Psoas muscle (tissue), 8 donors: ENCODE measurements around the gene AGPAT4. TPM values are rescaled to one million over a fixed set of nuclear protein-coding genes. Genes with fewer than 3 reads are reported as not detected.
"Not testable (repeated sequence)": the region's sequence is repeated elsewhere in the genome, so short reads cannot be mapped to it uniquely, and the experiment has no call there.

Experiments
- ATAC-seq, 4 donors: fragments of 200-7000 bp; cut with Tn5 transposase; one replicate each; pipeline ENCODE4 v1.9.1; 2020; ENCODE audit warnings: moderate library complexity in 3 of 4, mild to moderate bottlenecking in 2 of 4
- DNase-seq, 2 donors: peaks; one replicate each; pipeline ENCODE4 v3.0.0-alpha.2; 2020
- H3K27ac ChIP-seq: fragments of 200-600 bp; one replicate; pipeline ENCODE4 v1.8.0; 2022
- H3K27me3 ChIP-seq, 3 donors: fragments of 200-600 bp in 1 of 3; one replicate each; pipeline versions ENCODE4 v1.6.1 to v1.8.0; 2013 to 2022; ENCODE audit warnings: low read length in 2 of 3, mild to moderate bottlenecking in 2 of 3, moderate library complexity in 1 of 3; ENCODE audit not compliant: insufficient read depth in 3 of 3
- H3K36me3 ChIP-seq, 2 donors: fragments of 200-600 bp in 1 of 2; one replicate each; pipeline versions ENCODE4 v1.6.1 to v1.8.0; 2013 to 2022; ENCODE audit warnings: low read depth in 1 of 2, mild to moderate bottlenecking in 1 of 2, moderate library complexity in 1 of 2; ENCODE audit not compliant: insufficient read depth in 1 of 2
- H3K4me1 ChIP-seq: fragments of 200-600 bp; one replicate; pipeline ENCODE4 v1.8.0; 2022
- H3K4me3 ChIP-seq: fragments of 200-600 bp; one replicate; pipeline ENCODE4 v1.8.0; 2022; ENCODE audit warnings: mild to moderate bottlenecking
- H3K9me3 ChIP-seq: fragments of 200-600 bp; one replicate; pipeline ENCODE4 v1.8.0; 2022
- CTCF ChIP-seq: fragments of 200-600 bp; IDR thresholded peaks from one replicate; pipeline ENCODE4 v1.8.0; 2022; ENCODE audit warnings: antibody characterized with exemption
- WGBS, 3 donors: extraction: QIAGEN DNeasy Blood & Tissue Kit; methylation state at CpG; one replicate each; pipeline versions ENCODE4 v1.1.6 to v1.1.7; 2013; 5-methylcytosine and 5-hydroxymethylcytosine counted together
- intact Hi-C, 2 donors: fragments of 100-400 bp; cut with DNase I; formaldehyde crosslinking; loops; one replicate each; pipeline versions ENCODE4 v1.11.0 to v1.14.2; 2022
- polyA plus RNA-seq, 3 donors: library from polyadenylated mRNA; stranded (reverse); fragments of 200-250 nt; gene quantifications; one replicate each; pipeline ENCODE4 v1.2.3, GENCODE V29; 2013
- total RNA-seq, 4 donors: library from RNA; stranded (reverse); fragmentation: NEBNext Ultra II Directional in 2 of 4; extraction: Animal tissue kit (Norgen Biotek cat#: 25700) in 2 of 4; gene quantifications; one replicate each; pipeline versions ENCODE4 v1.2.1 to v1.2.4, GENCODE V29; 2021 to 2023
- donor health status: healthy with polysubstance abuse.
- donor health status: DM: no; HTN: no; CAD: no; lungs with moderate emphysema.
- donor health status: Bipolar disorder and iron deficiency.
- donor health status: healthy.
- donor health status: DM: yes; HTN: yes; CAD: no.
- donor health status: DM: no; HTN: no; CAD: no.
- donor health status: DM: no; HTN: no; CAD: no.
- donor health status: DM: yes; HTN: yes; CAD: no.

The AGPAT4 gene
- total and polyA plus RNA-seq, 7 donors = 0.18 to 1.7 (median 0.59) TPM

GRCh38 chr6:161225681-161226008 is 48.2 kb downstream of the AGPAT4 start:
- ATAC-seq (no peak), DNase-seq (no peak)
- no peak overlapping the region for H3K4me3 ChIP-seq
- 73 to 77% (median 76%) methylated on average over 8 of the region's 8 CpGs for WGBS, 3 donors
- intact Hi-C loops = no loop called here
- H3K9me3 ChIP-seq = no peaks in the 10 kb centered on the region
- H3K36me3 ChIP-seq = no peaks in the 10 kb centered on the region
- H3K27me3 ChIP-seq = no peaks in the 10 kb centered on the region
- H3K4me1 ChIP-seq = no peaks in the 10 kb centered on the region
- no peak for TF ChIP-seq CTCF
- no peak overlapping the region for H3K27ac ChIP-seq

- intact Hi-C loops, H3K27me3 ChIP-seq, DNase-seq, H3K9me3 ChIP-seq, H3K36me3 ChIP-seq, H3K4me3 ChIP-seq, H3K27ac ChIP-seq, H3K4me1 ChIP-seq, ATAC-seq: not testable (repeated sequence)
- WGBS, 3 donors = 92 to 94% (median 93%) methylated on average over 16 of the region's 16 CpGs
These were observed 48.7 kb downstream of the AGPAT4 start for GRCh38 chr6:161224951-161225680.

- WGBS, 3 donors = 70 to 95% (median 91%) methylated on average over 3 of the region's 3 CpGs
- Histone ChIP-seq H3K4me3 (no peak overlapping the region), H3K9me3 (no peaks in the 10 kb centered on the region), H3K27me3 (no peaks in the 10 kb centered on the region), H3K36me3 (no peaks in the 10 kb centered on the region), H3K27ac (no peak overlapping the region), H3K4me1 (no peaks in the 10 kb centered on the region)
- TF ChIP-seq CTCF = no peak
- no peak for ATAC-seq
- DNase-seq = no peak
- intact Hi-C loops = no loop called here
These were observed 50.2 kb downstream of the AGPAT4 start for GRCh38 chr6:161223646-161224045.

- WGBS, 3 donors = 76 to 87% (median 84%) methylated on average over 8 of the region's 8 CpGs
- no peak for ATAC-seq
- H3K9me3 ChIP-seq = no peaks in the 10 kb centered on the region
These were observed 51.1 kb downstream of the AGPAT4 start for GRCh38 chr6:161222706-161223234.

GRCh38 chr6:161220346-161220745 is 53.5 kb downstream of the AGPAT4 start:
- Histone ChIP-seq H3K4me3 (no peak overlapping the region), H3K36me3 (no peaks in the 10 kb centered on the region), H3K27me3 (no peaks in the 10 kb centered on the region), H3K9me3 (no peaks in the 10 kb centered on the region), H3K4me1 (no peaks in the 10 kb centered on the region), H3K27ac (no peak overlapping the region)
- no peak for TF ChIP-seq CTCF
- DNase-seq (no peak), ATAC-seq (no peak)
- WGBS, 3 donors = 92 to 95% (median 93%) methylated on average over 6 of the region's 6 CpGs
- intact Hi-C loops = no loop called here

More at GRCh38 chr6:161222706-161223234, 51.1 kb downstream of the AGPAT4 start:
- no peak for DNase-seq
- H3K4me1 ChIP-seq = no peaks in the 10 kb centered on the region
- no peaks in the 10 kb centered on the region for H3K27me3 ChIP-seq
- no peak for TF ChIP-seq CTCF
- H3K4me3 ChIP-seq = no peak overlapping the region
- H3K36me3 ChIP-seq = no peaks in the 10 kb centered on the region
- intact Hi-C loops = no loop called here
- H3K27ac ChIP-seq = no peak overlapping the region
